Stomach (tissue), 4 donors: ENCODE measurements around the gene ETFDH.

ENCODE experiments used
- POLR2A ChIP-seq, 4 donors: fragments of 450-650 bp; IDR thresholded peaks; one replicate each; pipeline ENCODE4 v1.6.1; 2016; ENCODE audit warnings: antibody characterized with exemption in 4 of 4, control low read depth in 2 of 4, mild to moderate bottlenecking in 1 of 4, moderate library complexity in 1 of 4
- POLR2AphosphoS5 ChIP-seq, 3 donors: sonication (generic); formaldehyde crosslinking; IDR thresholded peaks; one replicate each; pipeline ENCODE4 v1.6.1; 2016; ENCODE audit warnings: antibody characterized with exemption in 3 of 3
- TF ChIP-seq, protein P1 (sequence below), 7 experiments: fragments of 450-650 bp in 4 of 7; fragments of 200-600 bp in 3 of 7; sonication (generic) in 3 of 7; IDR thresholded peaks; one replicate each; pipeline ENCODE4 v1.5.1; 2016 to 2019; ENCODE audit warnings: antibody characterized with exemption in 7 of 7, control low read depth in 2 of 7, mild to moderate bottlenecking in 1 of 7

DNA sequence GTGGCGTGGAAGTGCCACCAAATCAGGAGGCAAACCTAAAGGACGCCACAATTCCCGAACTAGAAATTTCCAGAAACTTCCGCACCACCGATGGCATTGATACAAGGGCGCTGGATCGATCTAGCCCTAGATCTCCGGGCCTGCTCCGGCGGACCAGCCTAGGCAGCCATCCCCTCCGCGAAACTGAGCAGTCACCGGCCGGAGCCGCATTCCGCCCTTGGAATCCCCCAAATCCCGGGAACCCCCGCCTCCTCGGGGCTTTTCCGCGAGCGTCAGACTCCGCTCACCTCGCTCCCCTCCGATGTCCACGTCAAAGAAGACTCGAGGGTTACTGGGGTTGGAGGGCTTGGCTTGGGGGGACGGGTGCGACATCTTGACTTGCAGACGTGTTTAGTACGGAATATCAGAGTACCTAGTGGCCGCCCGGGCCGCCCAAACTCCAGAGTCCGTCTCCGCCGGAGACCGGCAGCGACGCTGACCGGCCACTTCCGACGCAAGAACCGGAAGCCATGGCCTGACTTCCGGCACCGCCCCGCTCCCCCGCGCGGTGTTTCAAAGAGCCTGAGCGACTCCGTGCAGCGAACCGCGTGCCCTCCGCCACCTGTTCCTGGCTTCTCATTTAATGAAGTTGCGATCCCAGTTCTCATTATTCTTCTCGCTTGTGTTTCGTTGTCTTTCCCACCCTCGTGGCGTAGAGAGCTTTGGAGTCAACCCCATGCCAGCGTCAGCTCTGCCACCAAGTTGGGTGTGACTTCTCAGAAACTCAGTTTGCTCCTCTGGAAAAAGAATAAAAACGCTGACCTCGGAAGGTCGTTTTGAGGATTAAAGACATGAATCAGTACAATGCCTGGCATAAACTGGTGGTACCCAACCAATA, 51.1 kb downstream of the ETFDH start, which contains the start of gene PPID:
- TF ChIP-seq, protein P1, sequence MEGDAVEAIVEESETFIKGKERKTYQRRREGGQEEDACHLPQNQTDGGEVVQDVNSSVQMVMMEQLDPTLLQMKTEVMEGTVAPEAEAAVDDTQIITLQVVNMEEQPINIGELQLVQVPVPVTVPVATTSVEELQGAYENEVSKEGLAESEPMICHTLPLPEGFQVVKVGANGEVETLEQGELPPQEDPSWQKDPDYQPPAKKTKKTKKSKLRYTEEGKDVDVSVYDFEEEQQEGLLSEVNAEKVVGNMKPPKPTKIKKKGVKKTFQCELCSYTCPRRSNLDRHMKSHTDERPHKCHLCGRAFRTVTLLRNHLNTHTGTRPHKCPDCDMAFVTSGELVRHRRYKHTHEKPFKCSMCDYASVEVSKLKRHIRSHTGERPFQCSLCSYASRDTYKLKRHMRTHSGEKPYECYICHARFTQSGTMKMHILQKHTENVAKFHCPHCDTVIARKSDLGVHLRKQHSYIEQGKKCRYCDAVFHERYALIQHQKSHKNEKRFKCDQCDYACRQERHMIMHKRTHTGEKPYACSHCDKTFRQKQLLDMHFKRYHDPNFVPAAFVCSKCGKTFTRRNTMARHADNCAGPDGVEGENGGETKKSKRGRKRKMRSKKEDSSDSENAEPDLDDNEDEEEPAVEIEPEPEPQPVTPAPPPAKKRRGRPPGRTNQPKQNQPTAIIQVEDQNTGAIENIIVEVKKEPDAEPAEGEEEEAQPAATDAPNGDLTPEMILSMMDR (IDR thresholded peaks at IDR 0.05): no peak
- peak in 1 of 4 donors; percentile 43 for TF ChIP-seq POLR2A (IDR thresholded peaks at IDR 0.05)
- TF ChIP-seq POLR2AphosphoS5 (IDR thresholded peaks at IDR 0.05): peak; percentile 63 to 89 (median 80)
